SIG-M5 (cell line): ENCODE measurements around the gene TNRC6A.
"Not testable (repeated sequence)": the region's sequence is repeated elsewhere in the genome, so short reads cannot be mapped to it uniquely, and the experiment has no call there.

Source experiments
- DNase-seq: peaks from one replicate; lab custom pipeline; 2025; lab: John Stamatoyannopoulos, UW

Gene TNRC6A

DNA sequence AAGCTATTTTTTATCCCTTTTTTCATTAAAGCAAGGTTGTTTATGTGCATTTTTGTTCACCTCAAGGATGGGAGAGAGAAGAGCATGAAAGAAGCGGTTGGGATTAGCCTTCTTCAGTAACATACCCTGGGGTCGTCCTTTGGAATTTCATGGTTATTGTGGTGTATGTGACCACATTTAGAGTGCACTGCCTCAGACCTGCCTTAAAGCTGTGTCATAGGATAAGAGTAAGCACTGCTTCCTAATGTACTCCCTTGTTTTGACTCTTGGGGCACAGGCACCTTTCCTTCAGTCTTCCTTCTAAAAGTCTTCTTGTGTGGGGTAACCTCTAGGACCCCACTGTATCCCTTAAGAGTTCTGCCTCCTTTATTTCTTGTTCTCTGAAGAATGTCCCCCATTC, 28.9 kb downstream of the TNRC6A start:
- DNase-seq, result no peak

DNA sequence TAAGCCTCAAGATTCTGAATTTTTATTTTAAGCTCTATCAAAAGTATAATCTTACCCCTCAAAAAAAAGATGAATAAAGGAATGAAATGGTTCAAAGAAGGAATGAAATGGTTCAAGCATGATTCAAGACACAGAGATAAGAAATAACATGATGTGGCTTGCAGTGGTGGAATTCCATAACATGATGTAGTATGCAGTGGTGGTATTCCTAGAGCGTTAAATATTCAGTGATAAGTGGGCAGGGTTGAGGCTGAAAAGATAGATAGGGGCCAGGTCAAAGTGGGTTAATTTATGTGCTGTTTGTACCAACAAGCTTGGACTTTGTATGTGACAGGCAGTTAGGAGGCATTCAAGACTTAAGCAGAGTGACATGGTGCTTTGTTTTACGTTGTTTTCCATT, 29.6 kb downstream of the TNRC6A start:
- DNase-seq, result no peak

DNA sequence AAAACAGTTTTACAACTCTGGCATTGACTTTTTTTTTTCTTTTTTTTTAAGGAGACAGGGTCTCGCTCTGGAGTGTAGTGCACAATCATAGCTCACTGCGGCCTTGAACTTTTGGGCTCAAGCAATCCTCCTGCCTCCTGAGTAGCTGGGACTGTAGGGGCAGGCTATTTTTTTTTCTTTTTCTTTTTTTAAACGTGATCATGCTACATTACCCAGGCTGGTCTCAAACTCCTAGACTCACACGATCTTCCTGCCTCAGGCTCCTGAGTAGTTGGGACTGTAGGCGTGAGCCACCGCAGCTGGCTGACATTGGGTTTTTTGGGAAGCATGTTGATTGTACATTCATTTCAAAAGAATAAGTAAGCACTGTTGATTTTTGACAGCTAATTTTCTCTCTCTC, 32.1 kb downstream of the TNRC6A start:
- DNase-seq, result no peak

DNA sequence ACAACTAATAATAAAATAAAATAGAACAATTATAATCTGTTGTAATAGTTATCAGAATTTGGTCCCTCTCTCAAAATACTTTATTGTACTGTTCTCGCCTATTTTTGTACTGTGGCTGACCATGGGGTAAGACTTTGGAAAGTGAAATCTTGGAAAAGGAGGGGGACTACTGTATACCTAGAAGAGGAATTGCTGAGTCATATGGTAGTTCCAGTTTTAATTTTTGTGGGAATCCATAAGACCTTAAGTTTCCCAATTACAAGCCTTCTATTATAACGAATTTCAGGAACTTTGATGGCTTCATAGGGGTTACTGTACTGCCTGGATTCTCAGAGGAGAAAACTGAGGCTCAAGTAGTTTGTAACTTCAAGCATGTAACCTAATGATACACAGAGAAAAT, 35.5 kb downstream of the TNRC6A start:
- DNase-seq, result no peak

DNA sequence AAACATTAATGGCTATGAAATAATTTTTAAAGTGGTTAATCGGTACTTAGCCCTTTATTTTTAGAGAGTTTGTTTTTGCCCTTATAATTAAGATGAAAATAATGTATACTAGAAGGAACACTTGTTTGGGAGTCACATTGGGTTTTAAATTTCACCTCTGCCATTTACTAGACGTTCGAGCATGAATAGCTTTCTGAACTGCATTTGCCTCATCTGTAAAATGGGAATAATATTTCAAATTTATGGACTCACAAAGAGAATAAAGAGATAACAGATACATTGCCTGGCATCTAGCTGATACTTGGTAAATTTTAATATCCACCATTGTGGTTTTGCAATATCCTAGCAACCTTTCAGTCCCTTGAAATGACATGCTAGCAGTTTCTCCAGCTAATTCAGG, 36.6 kb downstream of the TNRC6A start:
- no peak for DNase-seq

DNA sequence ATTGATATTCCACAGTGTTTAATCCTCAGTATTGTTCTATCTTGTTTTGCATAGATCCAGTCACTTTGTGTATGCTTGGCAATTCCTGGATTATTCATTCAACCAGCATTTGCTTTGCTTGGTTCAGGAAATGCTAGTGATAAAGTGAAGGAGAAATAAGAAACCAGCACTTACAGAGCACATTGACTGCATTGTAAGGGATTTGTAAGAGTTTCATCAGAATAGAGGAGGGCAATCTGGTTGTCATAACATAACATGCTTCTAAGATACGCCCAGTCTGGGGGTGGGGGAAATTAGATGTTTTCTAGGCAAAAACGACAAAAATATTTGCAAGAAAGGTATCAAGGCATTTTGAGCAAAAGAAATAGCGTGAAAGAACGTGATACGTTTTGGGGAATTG, 40.4 kb downstream of the TNRC6A start:
- no peak for DNase-seq

DNA sequence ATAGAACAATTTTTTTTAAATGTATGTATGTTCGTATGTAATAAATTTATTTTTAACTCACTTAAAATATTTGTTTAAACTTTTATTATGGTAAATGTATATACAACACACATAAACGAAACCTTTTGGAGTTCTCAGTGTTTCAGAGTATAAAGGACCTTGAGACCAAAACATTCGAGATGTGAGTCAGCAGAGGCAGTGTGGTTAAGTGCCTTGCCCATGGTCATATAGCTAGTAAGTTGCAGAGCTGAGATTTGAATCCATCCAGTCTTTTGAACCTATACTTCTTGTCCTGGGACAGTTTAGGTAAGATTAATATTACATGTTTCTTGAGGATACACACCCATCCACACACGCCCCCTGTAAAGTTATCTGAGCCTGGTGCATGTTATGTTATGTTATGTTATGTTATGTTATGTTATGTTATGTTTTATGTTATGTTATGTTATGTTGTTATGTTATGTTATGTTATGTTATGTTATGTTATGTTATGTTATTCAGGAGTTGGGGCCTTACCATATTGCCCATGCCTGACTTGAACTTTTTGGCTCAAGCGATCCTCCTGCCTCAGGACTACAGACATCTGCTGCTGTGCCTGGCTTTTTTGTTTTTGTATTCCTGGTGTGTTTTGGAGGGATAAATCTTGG, 41.8 kb downstream of the TNRC6A start:
- DNase-seq, result no peak

DNA sequence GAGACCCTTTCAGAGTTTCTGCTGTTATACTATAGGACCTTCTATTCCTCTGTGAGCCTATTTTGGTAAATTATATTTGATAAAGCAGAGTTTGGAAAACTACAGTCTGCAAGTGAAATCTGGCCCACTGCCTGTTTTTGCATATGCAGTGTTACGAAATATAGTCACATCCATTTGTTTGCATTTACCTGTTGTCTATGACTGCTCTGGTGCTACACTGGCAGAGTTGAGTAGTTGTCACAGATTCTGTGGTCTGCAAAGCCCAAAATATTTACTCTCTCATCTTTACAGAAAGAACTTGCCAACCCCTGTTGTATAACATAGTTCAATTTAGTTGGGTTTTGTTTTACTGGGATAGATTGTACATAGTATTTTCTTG, 42.3 kb downstream of the TNRC6A start:
- no peak for DNase-seq

DNA sequence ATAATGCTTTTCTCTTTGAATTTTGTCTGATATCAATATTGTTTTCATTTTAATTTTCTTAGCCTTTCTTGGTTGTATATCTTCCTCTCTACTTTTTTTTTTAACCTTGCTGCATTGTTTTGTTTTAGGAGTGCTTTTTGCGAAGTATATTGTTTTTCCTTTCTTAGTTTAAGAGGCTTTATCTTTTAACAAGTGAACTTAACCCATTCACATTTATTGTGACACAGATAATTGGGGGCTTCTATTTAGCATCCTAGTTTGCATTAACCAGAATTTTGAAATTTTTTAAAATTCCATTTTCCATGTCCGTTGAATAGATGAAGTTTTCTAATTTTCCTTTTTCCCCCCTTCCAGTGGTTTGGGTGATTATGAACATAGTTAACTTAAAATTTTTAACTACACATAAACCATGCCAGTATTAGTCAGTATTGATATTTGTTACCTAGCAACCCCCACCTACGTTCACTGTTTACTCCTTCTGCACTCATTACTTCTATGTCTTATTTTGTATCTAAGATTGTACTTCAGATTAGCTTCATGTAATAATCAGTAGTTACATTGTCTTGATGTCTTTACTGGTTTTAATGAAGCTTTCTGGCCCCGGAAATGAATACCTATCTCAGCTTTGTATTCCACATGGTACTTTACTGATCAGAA, 44.4 kb downstream of the TNRC6A start:
- DNase-seq, result no peak

DNA sequence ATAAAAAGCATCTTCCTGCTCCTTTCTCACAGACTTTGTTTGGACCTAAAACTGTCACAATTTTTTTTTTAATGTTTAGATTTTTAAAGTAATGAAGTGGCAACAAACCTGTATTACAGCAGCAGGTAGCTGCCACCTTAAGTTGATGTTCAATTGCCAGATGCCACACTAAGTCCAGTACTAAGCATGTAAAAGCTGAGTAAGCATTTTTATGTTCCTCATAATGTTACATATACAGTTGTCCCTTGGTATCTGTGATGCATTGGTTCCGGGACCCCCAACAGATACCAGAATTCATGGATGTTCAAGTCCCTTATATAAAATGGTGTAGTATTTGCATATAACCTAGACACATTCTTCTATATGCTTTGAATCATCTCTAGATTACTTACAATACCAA, 45.1 kb downstream of the TNRC6A start:
- no peak for DNase-seq

DNA sequence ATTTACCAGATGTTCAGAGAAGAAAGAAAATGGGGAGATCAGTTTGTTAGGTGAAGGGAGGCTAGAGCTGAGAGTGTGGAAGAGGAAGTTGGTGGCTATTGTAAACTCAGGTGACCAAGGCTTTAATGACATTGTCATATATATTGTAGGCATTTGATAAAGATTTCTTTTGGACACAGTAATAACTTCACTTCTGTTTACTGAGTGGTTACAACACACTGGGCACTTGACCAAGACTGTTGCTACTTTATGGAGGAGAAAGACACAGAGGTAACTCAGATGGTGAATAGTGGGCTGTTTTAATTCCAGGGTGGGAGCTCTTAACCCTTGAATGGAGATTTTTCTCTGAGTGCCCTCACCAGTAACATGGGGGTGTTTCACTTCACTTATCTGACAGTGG, 46.0 kb downstream of the TNRC6A start:
- no peak for DNase-seq

DNA sequence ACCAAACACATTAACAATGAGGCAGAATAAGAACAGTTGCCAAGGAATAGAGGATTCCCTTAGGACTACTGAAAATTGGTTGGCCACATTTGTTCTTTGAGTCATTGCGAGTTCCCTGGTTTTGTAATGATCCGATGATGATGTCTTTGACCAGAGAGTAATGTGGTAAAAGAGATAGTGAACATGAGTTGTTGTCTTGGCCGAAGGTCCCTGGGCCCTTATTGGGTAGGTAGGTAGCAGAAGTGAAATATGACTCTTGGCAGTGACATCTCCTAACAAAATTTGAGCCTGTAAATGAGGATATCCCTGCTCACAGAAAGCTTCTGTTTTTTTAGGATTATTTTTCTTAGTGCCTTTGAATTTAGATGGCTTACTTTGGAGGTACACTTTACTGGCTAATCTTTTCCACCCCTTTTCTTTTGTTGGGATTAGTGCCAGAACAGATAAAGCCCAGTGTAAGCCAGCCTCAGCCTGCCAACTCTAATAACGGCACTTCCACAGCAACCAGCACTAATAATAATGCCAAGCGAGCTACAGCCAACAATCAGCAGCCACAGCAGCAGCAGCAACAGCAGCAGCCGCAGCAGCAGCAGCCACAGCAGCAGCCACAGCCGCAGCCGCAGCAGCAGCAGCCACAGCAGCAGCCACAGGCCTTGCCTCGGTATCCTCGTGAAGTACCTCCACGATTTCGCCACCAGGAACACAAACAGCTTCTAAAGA, 47.2 kb downstream of the TNRC6A start:
- no peak for DNase-seq

DNA sequence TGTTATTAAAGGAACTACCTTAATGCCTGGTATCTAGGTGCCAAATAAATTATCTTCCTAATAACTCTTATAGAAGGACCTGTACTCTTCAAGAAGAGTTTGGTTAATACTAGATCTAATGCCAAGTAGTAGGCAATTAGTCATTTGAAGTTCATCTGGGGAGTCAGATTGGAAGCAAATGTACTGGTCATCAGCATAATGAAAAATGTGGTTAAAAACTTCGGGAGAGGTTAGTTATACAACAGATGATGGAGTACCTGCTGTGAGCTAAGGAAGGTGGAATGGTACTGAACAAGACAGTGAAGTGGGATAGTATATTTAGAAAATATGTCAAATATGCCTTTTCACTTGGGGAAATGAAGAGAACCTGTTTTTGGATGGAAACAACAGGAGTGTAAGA, 49.2 kb downstream of the TNRC6A start:
- DNase-seq, result no peak

DNA sequence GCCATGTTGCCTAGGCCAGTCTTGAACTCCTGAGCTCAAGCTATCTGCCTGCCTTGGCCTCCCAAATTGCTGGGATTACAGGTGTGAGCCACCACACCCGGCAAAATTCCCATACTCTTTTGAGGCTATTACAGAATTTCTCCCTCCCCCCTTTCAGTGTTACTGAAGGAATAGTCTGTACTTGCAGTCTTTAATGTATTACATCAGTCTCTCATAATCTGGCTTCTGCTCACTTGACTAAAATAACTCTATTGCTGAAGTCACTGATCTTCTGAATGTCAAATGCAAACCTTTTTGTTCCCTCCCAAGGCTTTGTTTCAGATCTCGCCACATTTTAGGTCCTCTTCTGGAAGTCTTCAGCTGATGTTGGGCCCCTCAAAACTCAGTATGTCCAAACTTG, 51.8 kb downstream of the TNRC6A start:
- DNase-seq, result no peak

DNA sequence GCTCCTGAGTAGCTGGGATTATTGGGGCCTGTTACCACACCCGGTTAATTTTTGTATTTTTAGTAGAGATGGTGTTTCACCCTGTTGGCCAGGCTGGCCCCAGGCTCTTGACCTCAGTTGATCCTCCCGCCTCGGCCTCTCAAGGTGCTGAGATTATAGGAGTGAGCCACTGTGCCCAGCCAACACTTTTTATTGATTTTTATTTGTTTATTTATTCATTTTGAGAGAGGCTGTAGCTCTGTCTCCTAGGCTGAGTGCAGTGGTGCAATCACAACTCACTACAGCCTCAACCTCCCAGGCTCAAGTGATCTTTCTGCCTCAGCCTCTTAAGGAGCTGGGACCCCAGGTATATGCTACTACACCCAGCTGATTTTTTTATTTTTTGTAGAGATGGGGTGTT, 54.7 kb downstream of the TNRC6A start:
- no peak for DNase-seq

DNA sequence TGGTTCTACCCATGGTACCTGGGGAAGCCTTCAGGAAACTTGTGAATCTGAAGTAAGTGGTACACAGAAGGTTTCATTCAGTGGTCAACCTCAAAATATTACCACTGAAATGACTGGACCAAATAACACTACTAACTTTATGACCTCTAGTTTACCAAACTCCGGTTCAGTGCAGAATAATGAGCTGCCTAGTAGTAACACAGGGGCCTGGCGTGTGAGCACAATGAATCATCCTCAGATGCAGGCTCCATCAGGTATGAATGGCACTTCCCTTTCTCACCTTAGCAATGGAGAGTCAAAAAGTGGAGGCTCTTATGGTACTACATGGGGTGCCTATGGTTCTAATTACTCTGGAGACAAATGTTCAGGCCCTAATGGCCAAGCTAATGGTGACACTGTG, 60.4 kb downstream of the TNRC6A start:
- DNase-seq, result no peak

DNA sequence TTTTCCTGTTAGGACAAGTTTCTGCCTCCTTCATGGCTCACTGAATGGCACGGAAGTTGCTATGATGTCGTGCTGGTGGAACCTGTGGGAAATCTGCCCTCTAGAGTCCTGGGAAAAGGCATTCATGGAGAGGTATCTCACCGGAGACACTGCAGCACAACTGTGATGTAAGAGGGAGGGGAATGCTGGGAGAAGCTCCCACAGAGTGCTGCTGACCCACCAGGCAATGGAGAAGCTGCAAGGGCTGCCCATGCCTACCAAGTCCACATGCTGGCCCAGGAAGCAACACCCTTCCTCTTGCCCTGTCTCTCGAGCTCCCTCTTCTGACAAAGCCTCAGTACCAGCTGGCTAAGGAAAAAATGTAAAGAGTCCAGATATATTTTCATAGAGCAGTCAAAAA, 71.1 kb downstream of the TNRC6A start:
- DNase-seq, result no peak

DNA sequence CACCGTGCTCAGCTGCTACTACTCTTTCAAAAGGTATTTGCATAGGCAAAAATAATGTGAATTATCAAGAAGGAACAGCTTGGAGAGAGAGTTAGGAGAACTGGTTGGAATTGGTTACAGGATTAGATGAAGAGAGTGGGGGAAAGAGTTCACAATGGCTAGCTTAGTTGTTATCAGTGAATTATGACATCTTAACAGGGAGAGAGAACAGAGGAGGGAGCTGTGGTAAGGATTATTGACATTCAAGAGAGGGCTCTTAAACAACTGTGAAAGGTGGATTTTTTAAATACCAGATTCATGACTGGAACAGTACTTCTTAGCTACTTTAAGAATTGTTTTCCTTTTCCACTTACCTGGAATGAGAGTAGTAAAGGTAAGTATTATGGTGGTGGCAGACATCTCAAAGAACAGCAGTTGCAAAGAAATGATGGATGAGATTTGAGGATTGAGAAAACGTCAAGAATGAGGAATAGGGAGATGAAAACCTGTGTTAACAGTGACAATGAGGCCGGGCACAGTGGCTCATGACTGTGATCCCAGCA, 72.4 kb downstream of the TNRC6A start:
- no peak for DNase-seq

DNA sequence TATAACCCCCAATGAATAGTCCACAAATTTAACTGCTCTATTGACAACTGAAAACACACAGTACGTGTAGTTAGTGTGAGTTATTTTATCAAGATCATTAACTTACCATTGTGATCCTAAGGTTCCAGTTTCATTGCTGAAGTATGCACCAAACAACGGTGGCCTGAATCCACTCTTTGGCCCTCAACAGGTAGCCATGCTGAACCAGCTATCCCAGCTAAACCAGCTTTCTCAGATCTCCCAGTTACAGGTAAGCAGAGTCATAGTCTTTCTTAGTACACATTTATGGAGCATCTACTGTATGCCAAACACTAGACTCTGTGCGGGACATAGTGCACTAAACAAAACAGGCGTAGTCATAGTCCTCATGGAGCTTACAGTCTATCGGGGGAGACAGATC, 76.0 kb downstream of the TNRC6A start:
- DNase-seq, result no peak

DNA sequence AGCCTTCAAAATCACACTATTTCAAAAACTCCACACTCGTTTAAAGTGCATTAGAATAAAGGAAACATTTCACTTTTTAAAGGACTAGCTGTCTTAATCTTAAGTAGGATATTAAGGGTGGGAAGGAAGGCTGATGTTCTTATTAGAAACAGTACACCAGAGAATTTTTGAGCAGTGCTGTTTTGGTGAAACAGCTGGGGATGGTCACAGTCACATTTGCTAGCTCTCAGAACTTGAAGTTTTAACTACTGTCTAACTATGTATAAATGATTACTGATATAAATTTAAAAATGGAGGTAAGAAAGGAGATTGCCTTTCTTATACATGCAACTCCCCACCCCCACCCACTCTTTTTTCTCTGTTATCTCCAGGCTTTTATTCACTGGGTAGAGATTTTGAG, 77.8 kb downstream of the TNRC6A start:
- no peak for DNase-seq

DNA sequence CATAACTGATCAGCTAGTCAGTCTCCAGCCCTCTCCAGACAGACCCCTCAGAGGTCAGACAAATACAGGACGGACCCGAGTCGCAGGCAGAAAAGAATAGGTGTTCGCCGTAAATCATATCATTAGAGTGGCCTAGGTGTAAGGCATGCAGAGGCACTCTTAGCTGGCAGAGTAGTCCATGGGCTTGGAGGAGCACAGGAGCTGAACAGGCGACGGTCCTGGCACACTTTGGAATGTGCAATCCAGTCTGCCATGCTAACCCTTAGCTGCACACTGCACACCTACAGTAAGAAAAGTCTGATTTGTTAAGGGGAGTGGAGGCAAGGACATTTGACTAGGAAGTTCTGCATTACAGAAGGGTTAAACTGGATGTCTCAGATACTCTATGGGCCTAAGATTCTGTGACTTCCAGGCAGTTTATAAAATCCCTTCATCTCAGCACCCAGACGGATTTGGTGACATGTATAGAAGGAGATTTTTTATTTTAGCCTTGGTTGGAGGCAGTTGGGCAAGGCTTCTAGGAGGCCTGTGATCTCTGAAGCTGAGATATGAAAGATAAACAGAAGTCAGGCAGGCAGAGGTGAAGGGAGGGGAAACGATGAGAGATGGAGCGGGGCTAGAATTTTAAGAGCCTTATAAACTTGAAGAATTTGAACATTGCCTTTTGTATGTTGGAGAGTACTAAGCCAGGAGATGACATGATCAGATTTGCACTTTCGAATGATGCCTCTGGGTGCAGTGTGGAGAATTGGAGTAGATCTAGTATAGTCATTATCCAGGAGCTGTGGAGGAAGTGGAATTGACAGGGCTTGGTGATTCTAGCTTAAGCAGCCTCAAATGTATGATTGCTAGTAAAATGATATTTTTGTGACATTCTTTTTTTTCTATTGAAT, 81.7 kb downstream of the TNRC6A start:
- no peak for DNase-seq

DNA sequence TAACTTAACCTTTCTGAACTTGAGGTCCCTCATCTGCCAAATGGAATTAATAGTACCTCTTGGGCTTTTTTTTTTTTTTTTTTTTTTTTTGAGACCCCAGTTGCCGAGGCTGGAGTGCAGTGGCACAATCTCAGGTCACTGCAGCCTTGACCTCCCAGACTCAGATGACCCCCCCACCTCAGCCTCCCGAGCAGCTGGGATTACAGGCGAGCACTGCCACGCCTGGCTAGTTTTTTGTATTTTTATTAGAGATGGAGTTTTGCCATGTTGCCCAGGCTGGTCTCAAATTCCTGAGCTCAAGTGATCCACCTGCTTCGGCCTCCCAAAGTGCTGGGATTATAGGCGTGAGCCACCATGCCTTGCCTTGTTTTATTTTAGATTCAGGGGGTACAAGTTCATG, 83.4 kb downstream of the TNRC6A start:
- not testable (repeated sequence) for DNase-seq
